ENCODE measurements around the gene HEY2.
"Not testable (repeated sequence)": the region's sequence is repeated elsewhere in the genome, so short reads cannot be mapped to it uniquely, and the experiment has no call there.

Gene HEY2

DNA sequence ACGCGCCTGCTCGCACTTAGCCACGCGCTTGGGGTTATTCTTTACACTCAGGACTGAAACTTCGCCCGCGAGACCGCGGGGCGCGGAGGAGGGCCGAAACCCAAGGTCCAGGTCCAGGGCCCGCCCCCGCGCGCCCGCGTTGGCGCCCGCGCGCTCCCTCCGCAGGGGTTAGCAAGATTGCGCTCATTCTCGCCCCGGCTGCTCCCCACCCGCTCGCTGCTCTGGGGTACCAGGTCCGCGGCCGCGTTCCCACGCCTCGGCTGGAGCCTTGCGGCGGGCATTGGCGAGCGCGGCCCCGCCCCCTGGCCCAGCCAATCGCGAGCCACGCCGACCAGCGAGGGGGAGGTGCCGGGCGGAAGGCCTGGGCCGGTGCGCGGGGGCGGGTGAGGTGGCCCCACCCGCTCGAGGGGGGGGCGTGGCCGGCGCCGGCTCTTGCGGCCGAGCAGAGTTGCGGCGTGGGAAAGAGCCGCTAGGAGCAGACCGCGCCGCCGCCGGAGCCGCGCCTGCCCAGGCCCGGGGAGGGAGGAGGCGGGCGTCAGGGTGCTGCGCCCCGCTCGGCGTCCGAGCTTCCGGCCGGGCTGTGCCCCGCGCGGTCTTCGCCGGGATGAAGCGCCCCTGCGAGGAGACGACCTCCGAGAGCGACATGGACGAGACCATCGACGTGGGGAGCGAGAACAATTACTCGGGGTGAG is at the start of gene HEY2:
HEY2 (plus strand) TSS at position 460 of the 692 bp plus-strand sequence; CDS start at position 605, 145 bp downstream.
- H3K4me3 ChIP-seq (ENCODE audit: low read length), result peak within 1 kb of the TSS; percentile 88
- H3K4me2 ChIP-seq (ENCODE audit: low read length), result peak within 1 kb of the TSS; percentile 93
- TF ChIP-seq, protein P1, sequence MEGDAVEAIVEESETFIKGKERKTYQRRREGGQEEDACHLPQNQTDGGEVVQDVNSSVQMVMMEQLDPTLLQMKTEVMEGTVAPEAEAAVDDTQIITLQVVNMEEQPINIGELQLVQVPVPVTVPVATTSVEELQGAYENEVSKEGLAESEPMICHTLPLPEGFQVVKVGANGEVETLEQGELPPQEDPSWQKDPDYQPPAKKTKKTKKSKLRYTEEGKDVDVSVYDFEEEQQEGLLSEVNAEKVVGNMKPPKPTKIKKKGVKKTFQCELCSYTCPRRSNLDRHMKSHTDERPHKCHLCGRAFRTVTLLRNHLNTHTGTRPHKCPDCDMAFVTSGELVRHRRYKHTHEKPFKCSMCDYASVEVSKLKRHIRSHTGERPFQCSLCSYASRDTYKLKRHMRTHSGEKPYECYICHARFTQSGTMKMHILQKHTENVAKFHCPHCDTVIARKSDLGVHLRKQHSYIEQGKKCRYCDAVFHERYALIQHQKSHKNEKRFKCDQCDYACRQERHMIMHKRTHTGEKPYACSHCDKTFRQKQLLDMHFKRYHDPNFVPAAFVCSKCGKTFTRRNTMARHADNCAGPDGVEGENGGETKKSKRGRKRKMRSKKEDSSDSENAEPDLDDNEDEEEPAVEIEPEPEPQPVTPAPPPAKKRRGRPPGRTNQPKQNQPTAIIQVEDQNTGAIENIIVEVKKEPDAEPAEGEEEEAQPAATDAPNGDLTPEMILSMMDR (IDR thresholded peaks at IDR 0.05; ENCODE audit: low read depth, low read length, poor library complexity, severe bottlenecking), result no peak
- no peak for TF ChIP-seq EZH2phosphoT487 (IDR thresholded peaks at IDR 0.05; ENCODE audit: borderline replicate concordance, low read length)
- H3K79me2 ChIP-seq (ENCODE audit: control insufficient read depth, low read length), result peaks cover 3% of the 10 kb centered on the region; the same call in 1 of the 2 replicates
- peaks cover 60% of the 10 kb centered on the region for H3K4me1 ChIP-seq (ENCODE audit: control insufficient read depth, low read length)
- H3K36me3 ChIP-seq (ENCODE audit: control insufficient read depth, low read length), result no peaks in the 10 kb centered on the region; the same call in 1 of the 2 replicates
- no peaks in the 10 kb centered on the region for H4K20me1 ChIP-seq (ENCODE audit: control insufficient read depth, insufficient read depth, low read depth, low read length)
- H3K9me3 ChIP-seq (ENCODE audit: control insufficient read depth, insufficient read depth, low read length), result no peaks in the 10 kb centered on the region
- peaks cover 65% of the 10 kb centered on the region for H3K27me3 ChIP-seq (ENCODE audit: control insufficient read depth, low read length)
- H3F3A ChIP-seq (ENCODE audit: control insufficient read depth, insufficient read depth), result peaks cover 15% of the 10 kb centered on the region
- no peaks in the 10 kb centered on the region for H3K9me2 ChIP-seq (replicated peaks; ENCODE audit: control insufficient read depth, low read length)
- peak within 1 kb of the TSS; percentile 40 for H3K27ac ChIP-seq (ENCODE audit: low read depth, low read length)

DNA sequence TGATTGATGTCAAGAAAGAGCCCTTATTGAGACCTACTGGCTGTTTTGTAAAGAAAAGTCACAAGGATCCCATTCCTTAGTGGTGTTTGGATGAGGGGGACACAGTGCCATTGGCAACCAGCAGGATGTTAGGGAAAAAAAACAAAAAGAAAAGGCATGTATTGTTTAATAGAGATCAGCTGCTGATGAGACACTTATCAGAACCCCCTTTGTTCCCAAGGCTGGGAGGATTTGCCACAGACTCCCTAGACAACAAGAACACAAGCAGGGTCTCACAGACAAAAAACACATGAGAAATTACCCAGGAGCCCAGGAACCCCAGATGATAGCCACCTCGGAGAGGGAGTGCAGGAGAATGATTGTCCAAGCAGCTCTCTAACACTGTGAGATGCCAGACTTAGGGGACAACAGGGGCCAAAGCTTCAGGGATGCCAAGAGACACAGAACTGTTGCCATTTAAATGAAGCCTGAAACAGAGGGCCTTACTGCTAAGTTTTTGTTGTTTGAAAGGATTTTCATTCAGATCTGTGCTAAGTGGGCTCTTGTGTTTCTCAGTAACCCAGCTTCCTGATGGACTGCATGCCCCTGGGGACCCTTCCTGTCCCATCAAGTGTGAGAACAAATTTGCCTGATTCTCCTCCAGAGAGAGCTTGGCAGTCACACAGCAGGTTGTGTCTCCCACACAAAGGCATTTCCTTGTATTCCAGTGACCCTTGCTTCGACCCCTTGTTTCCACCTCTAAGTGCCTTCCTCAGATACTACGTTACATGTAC is 48.7 kb upstream of the HEY2 start:
- H3K9me3 ChIP-seq (ENCODE audit: control insufficient read depth, insufficient read depth, low read length), result no peaks in the 10 kb centered on the region
- H3K27me3 ChIP-seq (ENCODE audit: control insufficient read depth, low read length), result no peaks in the 10 kb centered on the region
- no peak overlapping the region for H3K4me2 ChIP-seq (ENCODE audit: low read length)
- no peaks in the 10 kb centered on the region for H3K9me2 ChIP-seq (replicated peaks; ENCODE audit: control insufficient read depth, low read length)
- no peaks in the 10 kb centered on the region for H3K36me3 ChIP-seq (ENCODE audit: control insufficient read depth, low read length)
- no peak for TF ChIP-seq EZH2phosphoT487 (IDR thresholded peaks at IDR 0.05; ENCODE audit: borderline replicate concordance, low read length)
- TF ChIP-seq, protein P1 (IDR thresholded peaks at IDR 0.05; ENCODE audit: low read depth, low read length, poor library complexity, severe bottlenecking), result no peak
- H3K79me2 ChIP-seq (ENCODE audit: control insufficient read depth, low read length), result no peaks in the 10 kb centered on the region
- peaks cover 6% of the 10 kb centered on the region for H3K4me1 ChIP-seq (ENCODE audit: control insufficient read depth, low read length)
- no peak overlapping the region for H3K27ac ChIP-seq (ENCODE audit: low read depth, low read length)
- H4K20me1 ChIP-seq (ENCODE audit: control insufficient read depth, insufficient read depth, low read depth, low read length), result no peaks in the 10 kb centered on the region
- no peaks in the 10 kb centered on the region for H3F3A ChIP-seq (ENCODE audit: control insufficient read depth, insufficient read depth)
- no peak overlapping the region for H3K4me3 ChIP-seq (ENCODE audit: low read length)

DNA sequence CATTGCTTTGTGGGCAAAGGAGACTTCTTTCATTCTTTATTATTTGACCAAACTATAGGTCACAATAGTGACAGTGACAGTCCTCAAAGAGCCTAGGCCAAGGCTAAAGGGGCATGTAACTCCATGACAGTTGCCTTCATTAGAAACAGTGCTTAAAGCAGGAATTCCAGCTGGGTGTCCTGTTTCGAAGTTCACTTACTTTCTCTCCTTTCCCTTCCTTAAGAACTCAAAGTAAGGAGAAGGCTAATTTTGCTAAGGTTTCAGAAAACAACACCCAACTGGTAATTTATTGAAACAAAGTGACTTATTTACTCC is 48.1 kb upstream of the HEY2 start:
- Histone ChIP-seq H3K9me3 (ENCODE audit: control insufficient read depth, insufficient read depth, low read length) (no peaks in the 10 kb centered on the region), H3K27ac (ENCODE audit: low read depth, low read length) (no peak overlapping the region), H4K20me1 (ENCODE audit: control insufficient read depth, insufficient read depth, low read depth, low read length) (no peaks in the 10 kb centered on the region), H3K27me3 (ENCODE audit: control insufficient read depth, low read length) (no peaks in the 10 kb centered on the region), H3K4me1 (ENCODE audit: control insufficient read depth, low read length) (peaks cover 6% of the 10 kb centered on the region), H3K9me2 (replicated peaks; ENCODE audit: control insufficient read depth, low read length) (no peaks in the 10 kb centered on the region), H3K79me2 (ENCODE audit: control insufficient read depth, low read length) (no peaks in the 10 kb centered on the region), H3K4me3 (ENCODE audit: low read length) (no peak overlapping the region), H3K4me2 (ENCODE audit: low read length) (no peak overlapping the region), H3K36me3 (ENCODE audit: control insufficient read depth, low read length) (no peaks in the 10 kb centered on the region), H3F3A (ENCODE audit: control insufficient read depth, insufficient read depth) (no peaks in the 10 kb centered on the region)
- TF ChIP-seq EZH2phosphoT487 (IDR thresholded peaks at IDR 0.05; ENCODE audit: borderline replicate concordance, low read length), result no peak
- TF ChIP-seq, protein P1 (IDR thresholded peaks at IDR 0.05; ENCODE audit: low read depth, low read length, poor library complexity, severe bottlenecking), result no peak

DNA sequence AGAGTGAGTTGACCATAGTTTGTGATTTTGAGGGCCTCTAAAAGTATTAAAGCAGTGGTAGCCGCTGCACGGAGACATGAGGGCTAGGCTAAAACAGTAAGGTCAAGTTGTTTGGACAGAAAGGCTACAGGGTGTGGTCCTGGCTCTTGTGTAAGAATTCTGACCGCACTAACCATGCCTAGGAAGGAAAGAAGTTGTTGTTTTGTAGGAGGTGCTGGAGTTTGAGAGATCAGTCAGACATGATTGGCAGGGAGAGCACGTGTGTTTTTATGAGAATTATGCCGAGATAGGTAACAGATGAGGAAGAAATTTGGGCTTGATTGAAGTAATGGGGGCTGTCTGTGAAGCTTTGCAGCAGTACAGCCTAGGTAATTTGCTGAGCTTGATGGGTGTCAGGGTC is 45.5 kb upstream of the HEY2 start:
- H3K4me2 ChIP-seq (ENCODE audit: low read length); H3K36me3 ChIP-seq (ENCODE audit: control insufficient read depth, low read length); H3K27me3 ChIP-seq (ENCODE audit: control insufficient read depth, low read length); H4K20me1 ChIP-seq (ENCODE audit: control insufficient read depth, insufficient read depth, low read depth, low read length); H3K9me2 ChIP-seq (replicated peaks; ENCODE audit: control insufficient read depth, low read length); H3K27ac ChIP-seq (ENCODE audit: low read depth, low read length); H3K4me1 ChIP-seq (ENCODE audit: control insufficient read depth, low read length); H3K9me3 ChIP-seq (ENCODE audit: control insufficient read depth, insufficient read depth, low read length); H3K4me3 ChIP-seq (ENCODE audit: low read length); H3K79me2 ChIP-seq (ENCODE audit: control insufficient read depth, low read length); H3F3A ChIP-seq (ENCODE audit: control insufficient read depth, insufficient read depth): not testable (repeated sequence)
